Measurements from ENCODE around the gene GMPR2. TPM values are rescaled to one million over a fixed set of nuclear protein-coding genes. Genes with fewer than 3 reads are reported as not detected.
A peak's percentile ranks its signal among the peaks of the same experiment; 100 is the strongest.

The GMPR2 gene
- total and polyA plus RNA-seq, 2 of the 13 experiments (the other 11 are each of a cell fraction or from before 2014, with no cell fraction given): 210 to 273 TPM

DNA sequence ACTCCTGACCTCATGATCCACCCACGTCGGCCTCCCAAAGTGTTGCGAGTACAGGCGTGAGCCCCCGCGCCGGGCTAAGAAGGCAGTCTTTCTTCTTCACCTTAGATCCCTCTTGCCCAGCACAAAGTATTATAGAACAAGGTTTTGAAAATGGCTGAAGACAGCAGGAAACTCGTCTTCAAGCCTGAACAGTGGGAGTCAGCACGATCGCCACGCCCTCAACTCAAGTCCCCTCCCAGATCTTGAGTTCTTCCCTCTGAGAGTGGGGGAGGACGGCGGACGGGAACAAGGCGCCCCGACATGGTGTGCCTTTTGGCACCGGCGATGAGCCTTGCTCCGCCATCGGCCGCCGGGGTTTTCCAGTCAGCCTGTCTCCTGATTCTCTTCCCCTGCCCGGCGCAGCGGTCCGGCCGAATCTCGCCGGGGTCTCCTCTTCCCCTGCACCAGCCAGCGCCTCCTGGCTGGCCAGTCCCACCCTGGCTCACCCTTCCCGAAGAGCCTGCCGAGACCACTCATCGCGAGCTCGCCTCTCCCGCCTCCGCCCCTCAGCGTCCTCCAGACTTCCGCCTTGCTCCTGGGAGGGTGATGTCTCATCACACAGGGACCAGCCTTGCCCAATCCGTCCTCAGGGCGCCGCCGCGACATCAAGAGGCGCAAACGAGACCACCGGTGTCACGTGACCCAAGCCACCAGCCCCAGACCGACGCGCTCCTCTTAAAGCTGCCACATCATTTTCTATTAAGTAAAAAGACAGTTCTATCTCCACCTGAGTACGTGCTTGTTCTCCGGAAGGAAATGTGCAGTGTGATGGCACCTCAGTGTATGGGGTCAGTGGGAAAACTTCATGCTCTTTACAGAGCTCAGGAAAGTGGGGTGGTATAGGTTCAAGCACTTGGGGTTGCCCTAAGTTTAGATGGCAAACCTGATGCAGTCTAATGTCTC lies 19.5 kb upstream of the GMPR2 start, which contains the start of gene CHMP4A (continued):
- TF ChIP-seq, protein P1, sequence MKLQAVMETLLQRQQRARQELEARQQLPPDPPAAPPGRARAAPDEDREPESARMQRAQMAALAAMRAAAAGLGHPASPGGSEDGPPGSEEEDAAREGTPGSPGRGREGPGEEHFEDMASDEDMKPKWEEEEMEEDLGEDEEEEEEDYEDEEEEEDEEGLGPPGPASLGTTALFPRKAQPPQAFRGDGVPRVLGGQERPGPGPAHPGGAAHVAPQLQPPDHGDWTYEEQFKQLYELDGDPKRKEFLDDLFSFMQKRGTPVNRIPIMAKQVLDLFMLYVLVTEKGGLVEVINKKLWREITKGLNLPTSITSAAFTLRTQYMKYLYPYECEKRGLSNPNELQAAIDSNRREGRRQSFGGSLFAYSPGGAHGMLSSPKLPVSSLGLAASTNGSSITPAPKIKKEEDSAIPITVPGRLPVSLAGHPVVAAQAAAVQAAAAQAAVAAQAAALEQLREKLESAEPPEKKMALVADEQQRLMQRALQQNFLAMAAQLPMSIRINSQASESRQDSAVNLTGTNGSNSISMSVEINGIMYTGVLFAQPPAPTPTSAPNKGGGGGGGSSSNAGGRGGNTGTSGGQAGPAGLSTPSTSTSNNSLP (IDR thresholded peaks at IDR 0.05; ENCODE audit: low read depth, low read length): no peak; the same call in 1 of the 2 replicates
- TF ChIP-seq, protein P2, sequence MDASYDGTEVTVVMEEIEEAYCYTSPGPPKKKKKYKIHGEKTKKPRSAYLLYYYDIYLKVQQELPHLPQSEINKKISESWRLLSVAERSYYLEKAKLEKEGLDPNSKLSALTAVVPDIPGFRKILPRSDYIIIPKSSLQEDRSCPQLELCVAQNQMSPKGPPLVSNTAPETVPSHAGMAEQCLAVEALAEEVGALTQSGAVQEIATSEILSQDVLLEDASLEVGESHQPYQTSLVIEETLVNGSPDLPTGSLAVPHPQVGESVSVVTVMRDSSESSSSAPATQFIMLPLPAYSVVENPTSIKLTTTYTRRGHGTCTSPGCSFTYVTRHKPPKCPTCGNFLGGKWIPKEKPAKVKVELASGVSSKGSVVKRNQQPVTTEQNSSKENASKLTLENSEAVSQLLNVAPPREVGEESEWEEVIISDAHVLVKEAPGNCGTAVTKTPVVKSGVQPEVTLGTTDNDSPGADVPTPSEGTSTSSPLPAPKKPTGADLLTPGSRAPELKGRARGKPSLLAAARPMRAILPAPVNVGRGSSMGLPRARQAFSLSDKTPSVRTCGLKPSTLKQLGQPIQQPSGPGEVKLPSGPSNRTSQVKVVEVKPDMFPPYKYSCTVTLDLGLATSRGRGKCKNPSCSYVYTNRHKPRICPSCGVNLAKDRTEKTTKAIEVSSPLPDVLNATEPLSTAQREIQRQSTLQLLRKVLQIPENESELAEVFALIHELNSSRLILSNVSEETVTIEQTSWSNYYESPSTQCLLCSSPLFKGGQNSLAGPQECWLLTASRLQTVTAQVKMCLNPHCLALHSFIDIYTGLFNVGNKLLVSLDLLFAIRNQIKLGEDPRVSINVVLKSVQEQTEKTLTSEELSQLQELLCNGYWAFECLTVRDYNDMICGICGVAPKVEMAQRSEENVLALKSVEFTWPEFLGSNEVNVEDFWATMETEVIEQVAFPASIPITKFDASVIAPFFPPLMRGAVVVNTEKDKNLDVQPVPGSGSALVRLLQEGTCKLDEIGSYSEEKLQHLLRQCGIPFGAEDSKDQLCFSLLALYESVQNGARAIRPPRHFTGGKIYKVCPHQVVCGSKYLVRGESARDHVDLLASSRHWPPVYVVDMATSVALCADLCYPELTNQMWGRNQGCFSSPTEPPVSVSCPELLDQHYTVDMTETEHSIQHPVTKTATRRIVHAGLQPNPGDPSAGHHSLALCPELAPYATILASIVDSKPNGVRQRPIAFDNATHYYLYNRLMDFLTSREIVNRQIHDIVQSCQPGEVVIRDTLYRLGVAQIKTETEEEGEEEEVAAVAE (CRISPR knock-in tag; IDR thresholded peaks at IDR 0.05; ENCODE audit: borderline replicate concordance): peak; percentile 95; the same call in 1 of the 2 replicates
- TF ChIP-seq, protein P3, sequence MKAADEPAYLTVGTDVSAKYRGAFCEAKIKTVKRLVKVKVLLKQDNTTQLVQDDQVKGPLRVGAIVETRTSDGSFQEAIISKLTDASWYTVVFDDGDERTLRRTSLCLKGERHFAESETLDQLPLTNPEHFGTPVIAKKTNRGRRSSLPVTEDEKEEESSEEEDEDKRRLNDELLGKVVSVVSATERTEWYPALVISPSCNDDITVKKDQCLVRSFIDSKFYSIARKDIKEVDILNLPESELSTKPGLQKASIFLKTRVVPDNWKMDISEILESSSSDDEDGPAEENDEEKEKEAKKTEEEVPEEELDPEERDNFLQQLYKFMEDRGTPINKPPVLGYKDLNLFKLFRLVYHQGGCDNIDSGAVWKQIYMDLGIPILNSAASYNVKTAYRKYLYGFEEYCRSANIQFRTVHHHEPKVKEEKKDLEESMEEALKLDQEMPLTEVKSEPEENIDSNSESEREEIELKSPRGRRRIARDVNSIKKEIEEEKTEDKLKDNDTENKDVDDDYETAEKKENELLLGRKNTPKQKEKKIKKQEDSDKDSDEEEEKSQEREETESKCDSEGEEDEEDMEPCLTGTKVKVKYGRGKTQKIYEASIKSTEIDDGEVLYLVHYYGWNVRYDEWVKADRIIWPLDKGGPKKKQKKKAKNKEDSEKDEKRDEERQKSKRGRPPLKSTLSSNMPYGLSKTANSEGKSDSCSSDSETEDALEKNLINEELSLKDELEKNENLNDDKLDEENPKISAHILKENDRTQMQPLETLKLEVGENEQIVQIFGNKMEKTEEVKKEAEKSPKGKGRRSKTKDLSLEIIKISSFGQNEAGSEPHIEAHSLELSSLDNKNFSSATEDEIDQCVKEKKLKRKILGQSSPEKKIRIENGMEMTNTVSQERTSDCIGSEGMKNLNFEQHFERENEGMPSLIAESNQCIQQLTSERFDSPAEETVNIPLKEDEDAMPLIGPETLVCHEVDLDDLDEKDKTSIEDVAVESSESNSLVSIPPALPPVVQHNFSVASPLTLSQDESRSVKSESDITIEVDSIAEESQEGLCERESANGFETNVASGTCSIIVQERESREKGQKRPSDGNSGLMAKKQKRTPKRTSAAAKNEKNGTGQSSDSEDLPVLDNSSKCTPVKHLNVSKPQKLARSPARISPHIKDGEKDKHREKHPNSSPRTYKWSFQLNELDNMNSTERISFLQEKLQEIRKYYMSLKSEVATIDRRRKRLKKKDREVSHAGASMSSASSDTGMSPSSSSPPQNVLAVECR (CRISPR knock-in tag; IDR thresholded peaks at IDR 0.05; ENCODE audit: borderline replicate concordance): peak; percentile 100
- TF ChIP-seq ZKSCAN1 (IDR thresholded peaks at IDR 0.05; ENCODE audit: low read length) (no peak), POLR2AphosphoS5 (IDR thresholded peaks at IDR 0.05; ENCODE audit: low read depth, low read length) (peak; percentile 99), NR3C1 (CRISPR knock-in tag; IDR thresholded peaks at IDR 0.05) (no peak), PHF5A (CRISPR knock-in tag; IDR thresholded peaks at IDR 0.05; ENCODE audit: low read depth, unreplicated experiment) (peak; percentile 95), PTBP1 (IDR thresholded peaks at IDR 0.05; ENCODE audit: low read depth, low read length, poor library complexity, severe bottlenecking) (peak; percentile 96)
- TF ChIP-seq, protein P4, sequence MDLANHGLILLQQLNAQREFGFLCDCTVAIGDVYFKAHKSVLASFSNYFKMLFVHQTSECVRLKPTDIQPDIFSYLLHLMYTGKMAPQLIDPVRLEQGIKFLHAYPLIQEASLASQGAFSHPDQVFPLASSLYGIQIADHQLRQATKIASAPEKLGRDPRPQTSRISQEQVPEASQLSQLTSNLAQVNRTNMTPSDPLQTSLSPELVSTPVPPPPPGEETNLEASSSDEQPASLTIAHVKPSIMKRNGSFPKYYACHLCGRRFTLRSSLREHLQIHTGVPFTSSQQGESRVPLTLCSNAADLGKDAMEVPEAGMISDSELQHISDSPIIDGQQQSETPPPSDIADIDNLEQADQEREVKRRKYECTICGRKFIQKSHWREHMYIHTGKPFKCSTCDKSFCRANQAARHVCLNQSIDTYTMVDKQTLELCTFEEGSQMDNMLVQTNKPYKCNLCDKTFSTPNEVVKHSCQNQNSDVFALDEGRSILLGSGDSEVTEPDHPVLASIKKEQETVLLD (CRISPR knock-in tag; IDR thresholded peaks at IDR 0.05; ENCODE audit: low read depth): peak; percentile 89
- TF ChIP-seq, protein P5, sequence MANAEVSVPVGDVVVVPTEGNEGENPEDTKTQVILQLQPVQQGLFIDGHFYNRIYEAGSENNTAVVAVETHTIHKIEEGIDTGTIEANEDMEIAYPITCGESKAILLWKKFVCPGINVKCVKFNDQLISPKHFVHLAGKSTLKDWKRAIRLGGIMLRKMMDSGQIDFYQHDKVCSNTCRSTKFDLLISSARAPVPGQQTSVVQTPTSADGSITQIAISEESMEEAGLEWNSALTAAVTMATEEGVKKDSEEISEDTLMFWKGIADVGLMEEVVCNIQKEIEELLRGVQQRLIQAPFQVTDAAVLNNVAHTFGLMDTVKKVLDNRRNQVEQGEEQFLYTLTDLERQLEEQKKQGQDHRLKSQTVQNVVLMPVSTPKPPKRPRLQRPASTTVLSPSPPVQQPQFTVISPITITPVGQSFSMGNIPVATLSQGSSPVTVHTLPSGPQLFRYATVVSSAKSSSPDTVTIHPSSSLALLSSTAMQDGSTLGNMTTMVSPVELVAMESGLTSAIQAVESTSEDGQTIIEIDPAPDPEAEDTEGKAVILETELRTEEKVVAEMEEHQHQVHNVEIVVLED (CRISPR knock-in tag; IDR thresholded peaks at IDR 0.05; ENCODE audit: borderline replicate concordance): peak; percentile 92
- TF ChIP-seq, protein P6, sequence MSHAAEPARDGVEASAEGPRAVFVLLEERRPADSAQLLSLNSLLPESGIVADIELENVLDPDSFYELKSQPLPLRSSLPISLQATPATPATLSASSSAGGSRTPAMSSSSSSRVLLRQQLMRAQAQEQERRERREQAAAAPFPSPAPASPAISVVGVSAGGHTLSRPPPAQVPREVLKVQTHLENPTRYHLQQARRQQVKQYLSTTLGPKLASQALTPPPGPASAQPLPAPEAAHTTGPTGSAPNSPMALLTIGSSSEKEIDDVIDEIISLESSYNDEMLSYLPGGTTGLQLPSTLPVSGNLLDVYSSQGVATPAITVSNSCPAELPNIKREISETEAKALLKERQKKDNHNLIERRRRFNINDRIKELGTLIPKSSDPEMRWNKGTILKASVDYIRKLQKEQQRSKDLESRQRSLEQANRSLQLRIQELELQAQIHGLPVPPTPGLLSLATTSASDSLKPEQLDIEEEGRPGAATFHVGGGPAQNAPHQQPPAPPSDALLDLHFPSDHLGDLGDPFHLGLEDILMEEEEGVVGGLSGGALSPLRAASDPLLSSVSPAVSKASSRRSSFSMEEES (CRISPR knock-in tag; IDR thresholded peaks at IDR 0.05): peak; percentile 99
